CD4-positive, alpha-beta T cell (primary cell): ENCODE data around the gene RAB9A. TPM values are rescaled to one million over a fixed set of nuclear protein-coding genes. Genes with fewer than 3 reads are reported as not detected.
A peak's percentile ranks its signal among the peaks of the same experiment; 100 is the strongest.

ENCODE experiments used
- ATAC-seq: fragments of 200-7000 bp; cut with Tn5 transposase; one replicate; pipeline ENCODE4 v1.10.0; 2022; ENCODE audit warnings: mild to moderate bottlenecking; ENCODE audit not compliant: poor library complexity
- CTCF ChIA-PET: fragments of 350-600 bp; sonication (Branson Sonifier 250); formaldehyde crosslinking; loops from one replicate; lab custom pipeline; 2021; ENCODE audit warnings: antibody characterized with exemption, inconsistent platforms; lab: Charles Lee
- POLR2A ChIA-PET: fragments of 350-600 bp; sonication (Branson Sonifier 250); formaldehyde crosslinking; loops from one replicate; lab custom pipeline; 2021; ENCODE audit warnings: antibody characterized with exemption, inconsistent platforms; lab: Charles Lee
- DNase-seq, 14 experiments: peaks; one replicate each; pipeline ENCODE4 v3.0.0-alpha.2; 2013 to 2020; ENCODE audit warnings: mixed read lengths in 2 of 14
- H3K27ac ChIP-seq, 2 donors: one replicate each; pipeline versions ENCODE4 v1.5.1 to v1.7.0; 2013; ENCODE audit warnings: low read length in 2 of 2, low read depth in 1 of 2, mild to moderate bottlenecking in 1 of 2
- H3K27me3 ChIP-seq, 2 experiments: 1 replicate in 1 of 2; 2 replicates in 1 of 2; pipeline versions ENCODE4 v1.6.1 to v1.7.0; 2013; ENCODE audit warnings: low read length in 2 of 2, control low read depth in 1 of 2, mild to moderate bottlenecking in 1 of 2, moderate library complexity in 1 of 2; ENCODE audit not compliant: insufficient read depth in 2 of 2, control insufficient read depth in 1 of 2
- H3K36me3 ChIP-seq: one replicate; pipeline ENCODE4 v1.6.1; 2013; ENCODE audit warnings: low read length, control low read depth; ENCODE audit not compliant: insufficient read depth
- H3K4me1 ChIP-seq: one replicate; pipeline ENCODE4 v1.6.1; 2013; ENCODE audit warnings: low read length, control low read depth; ENCODE audit not compliant: insufficient read depth
- H3K4me3 ChIP-seq: one replicate; pipeline ENCODE4 v1.5.1; 2013; ENCODE audit warnings: mild to moderate bottlenecking, low read length, moderate library complexity
- H3K9me3 ChIP-seq, 2 experiments: 1 replicate in 1 of 2; 2 replicates in 1 of 2; pipeline versions ENCODE4 v1.6.1 to v1.7.0; 2013; ENCODE audit warnings: low read length in 2 of 2, mild to moderate bottlenecking in 2 of 2, control low read depth in 1 of 2, moderate library complexity in 1 of 2; ENCODE audit not compliant: control insufficient read depth in 1 of 2, insufficient read depth in 1 of 2
- H3K27ac Mint-ChIP-seq: one replicate; pipeline ENCODE4 v1.8.0; 2020; ENCODE audit warnings: mixed read lengths
- H3K27me3 Mint-ChIP-seq: one replicate; pipeline ENCODE4 v1.8.0; 2021; ENCODE audit warnings: mixed read lengths
- H3K36me3 Mint-ChIP-seq: one replicate; pipeline ENCODE4 v1.8.0; 2021; ENCODE audit warnings: low read depth, mixed read lengths
- H3K4me1 Mint-ChIP-seq: one replicate; pipeline ENCODE4 v1.8.0; 2021; ENCODE audit warnings: low read depth, mixed read lengths
- H3K4me3 Mint-ChIP-seq: one replicate; pipeline ENCODE4 v1.8.0; 2020; ENCODE audit warnings: mild to moderate bottlenecking, mixed read lengths
- H3K9me3 Mint-ChIP-seq: one replicate; pipeline ENCODE4 v1.8.0; 2020; ENCODE audit warnings: mixed read lengths
- CTCF ChIP-seq: fragments of 200-600 bp; IDR thresholded peaks from one replicate; pipeline ENCODE4 v1.8.0; 2022; ENCODE audit warnings: antibody characterized with exemption, mild to moderate bottlenecking
- intact Hi-C, 2 experiments: fragments of 100-400 bp; cut with DNase I in 1 of 2; cut with micrococcal nuclease in 1 of 2; formaldehyde crosslinking; loops; one replicate each; pipeline versions ENCODE4 v1.15.1 to v1.9.0; 2023 to 2025; cut with DNase I, micrococcal nuclease
- total RNA-seq, 174 experiments: library from RNA in 2 of 174; stranded (reverse) in 2 of 174; gene quantifications; one replicate each; pipeline ENCODE4 v1.2.3 and lab custom pipeline; 2021 to 2026

RAB9A gene
- total RNA-seq, 2 experiments from 2014 or later = 21.4 to 25.2 TPM

- intact Hi-C loops = loop anchor here (5.0 to 10.0 kb wide), 4 partner anchors 35 to 1602 kb away; partner anchors contain the start of genes PIGA (in 1 of the 2) and TCEANC (in 1 of the 2)
- H3K36me3 ChIP-seq = peaks cover 5% of the 10 kb centered on the region
- Mint-ChIP-seq H3K4me1 (peaks cover 70% of the 10 kb centered on the region), H3K4me3 (peak overlapping the region; percentile 99), H3K9me3 (no peaks in the 10 kb centered on the region), H3K36me3 (peaks cover 81% of the 10 kb centered on the region), H3K27me3 (no peaks in the 10 kb centered on the region), H3K27ac (peak overlapping the region; percentile 100)
- ChIA-PET CTCF (no interaction called here), POLR2A (interaction anchor here (6.4 kb wide), 1 partner anchor 11 kb away, joined by 105 read pairs; no protein-coding TSS in a partner anchor)
- no peaks in the 10 kb centered on the region for H3K9me3 ChIP-seq
- peaks cover 15% of the 10 kb centered on the region for H3K4me1 ChIP-seq
- TF ChIP-seq CTCF = no peak
- no peak overlapping the region for H3K27ac ChIP-seq
- no peaks in the 10 kb centered on the region for H3K27me3 ChIP-seq
- ATAC-seq (no peak), DNase-seq (no peak)
- no peak overlapping the region for H3K4me3 ChIP-seq
These were observed 43.5 kb downstream of the RAB9A start for GRCh38 chrX:13732246-13733067.

GRCh38 chrX:13733506-13733905, 44.6 kb downstream of the RAB9A start:
- Mint-ChIP-seq H3K4me3 (peak overlapping the region; percentile 99), H3K27me3 (no peaks in the 10 kb centered on the region), H3K9me3 (no peaks in the 10 kb centered on the region), H3K4me1 (peaks cover 63% of the 10 kb centered on the region), H3K36me3 (peaks cover 72% of the 10 kb centered on the region), H3K27ac (peak overlapping the region; percentile 100)
- Histone ChIP-seq H3K36me3 (peaks cover 8% of the 10 kb centered on the region), H3K27me3 (no peaks in the 10 kb centered on the region), H3K4me1 (peaks cover 19% of the 10 kb centered on the region), H3K4me3 (peak overlapping the region; percentile 92), H3K9me3 (no peaks in the 10 kb centered on the region), H3K27ac (peak overlapping the region in 1 of 2 donors; percentile 99)
- DNase-seq = no peak
- no peak for TF ChIP-seq CTCF
- POLR2A ChIA-PET = interaction anchor here (1.2 to 6.4 kb wide), 8 partner anchors 12 to 296 kb away, joined by 4 to 105 read pairs (median 16); partner anchors contain the start of genes GEMIN8, RAB9A and TCEANC
- intact Hi-C loops = loop anchor here (5.0 to 10.0 kb wide), 4 partner anchors 36 to 1601 kb away; partner anchors contain the start of genes PIGA (in 1 of the 2) and TCEANC (in 1 of the 2)
- CTCF ChIA-PET = no interaction called here
- ATAC-seq = no peak

GRCh38 chrX:13734278-13735172, 45.6 kb downstream of the RAB9A start, which contains the start of the genes OFD1 and TRAPPC2:
TSS of gene OFD1 (plus strand) at chrX:13734748. CDS start at chrX:13735072, 324 bp downstream.
TSS of gene TRAPPC2 (minus strand) at chrX:13734620. CDS start at chrX:13719963, 14,657 bp downstream.
- H3K4me1 ChIP-seq = peaks cover 19% of the 10 kb centered on the region
- ATAC-seq (peak; percentile 86), DNase-seq (peak; percentile 81 to 95 (median 87))
- Mint-ChIP-seq H3K36me3 (peaks cover 62% of the 10 kb centered on the region), H3K27me3 (no peaks in the 10 kb centered on the region), H3K9me3 (no peaks in the 10 kb centered on the region), H3K27ac (peak within 1 kb of the TSS; percentile 100), H3K4me3 (peak within 1 kb of the TSS; percentile 99), H3K4me1 (peaks cover 56% of the 10 kb centered on the region)
- intact Hi-C loops = loop anchor here (5.0 to 10.0 kb wide), 4 partner anchors 37 to 1600 kb away; partner anchors contain the start of genes PIGA (in 1 of the 2) and TCEANC (in 1 of the 2)
- ChIA-PET POLR2A (interaction anchor here (0.8 to 6.4 kb wide), 27 partner anchors 8 to 1600 kb away, joined by 3 to 105 read pairs (median 7); partner anchors contain the start of genes GEMIN8, RAB9A, TCEANC and TMSB4X), CTCF (interaction anchor here (0.5 to 1.9 kb wide), 8 partner anchors 10 to 788 kb away, joined by 3 to 5 read pairs (median 4); partner anchors contain the start of gene RAB9A)
- peak within 1 kb of the TSS; percentile 96 to 99 for H3K27ac ChIP-seq
- no peaks in the 10 kb centered on the region for H3K9me3 ChIP-seq
- TF ChIP-seq CTCF = no peak
- no peaks in the 10 kb centered on the region for H3K27me3 ChIP-seq
- H3K4me3 ChIP-seq = peak within 1 kb of the TSS; percentile 92
- H3K36me3 ChIP-seq = peaks cover 14% of the 10 kb centered on the region
